Activated T-cell treated with anti-CD3 and anti-CD28 coated beads, Interleukin-2, amount 50 U/mL, for 4 hours (primary cell): ENCODE measurements around the gene DNASE2. TPM values are rescaled to one million over a fixed set of nuclear protein-coding genes. Genes with fewer than 3 reads are reported as not detected.
A peak's percentile ranks its signal among the peaks of the same experiment; 100 is the strongest.
"Not testable (repeated sequence)": the region's sequence is repeated elsewhere in the genome, so short reads cannot be mapped to it uniquely, and the experiment has no call there.

Experiments used
- ATAC-seq, 2 donors: fragments of 200-7000 bp; cut with Tn5 transposase; one replicate each; pipeline ENCODE4 v1.10.0; 2021
- DNase-seq: peaks from one replicate; pipeline ENCODE4 v3.0.0-alpha.2; 2020
- H3K27me3 Mint-ChIP-seq: one replicate; pipeline ENCODE4 v1.8.0; 2021; ENCODE audit warnings: low read depth, mixed read lengths
- H3K36me3 Mint-ChIP-seq: one replicate; pipeline ENCODE4 v1.8.0; 2022; ENCODE audit warnings: mixed read lengths; ENCODE audit not compliant: insufficient read depth
- H3K4me1 Mint-ChIP-seq: one replicate; pipeline ENCODE4 v1.8.0; 2021; ENCODE audit warnings: low read depth, mixed read lengths
- H3K4me3 Mint-ChIP-seq: one replicate; pipeline ENCODE4 v1.8.0; 2021; ENCODE audit warnings: mild to moderate bottlenecking, moderate library complexity, mixed read lengths
- H3K9me3 Mint-ChIP-seq: one replicate; pipeline ENCODE4 v1.8.0; 2021; ENCODE audit warnings: mixed read lengths
- total RNA-seq, 3 donors: library from RNA; stranded (reverse); gene quantifications; one replicate each; pipeline ENCODE4 v1.2.1, GENCODE V29; 2021

Gene DNASE2
- total RNA-seq, 3 donors from 2014 or later, result 14.3 to 19.5 (median 15.9) TPM

DNA sequence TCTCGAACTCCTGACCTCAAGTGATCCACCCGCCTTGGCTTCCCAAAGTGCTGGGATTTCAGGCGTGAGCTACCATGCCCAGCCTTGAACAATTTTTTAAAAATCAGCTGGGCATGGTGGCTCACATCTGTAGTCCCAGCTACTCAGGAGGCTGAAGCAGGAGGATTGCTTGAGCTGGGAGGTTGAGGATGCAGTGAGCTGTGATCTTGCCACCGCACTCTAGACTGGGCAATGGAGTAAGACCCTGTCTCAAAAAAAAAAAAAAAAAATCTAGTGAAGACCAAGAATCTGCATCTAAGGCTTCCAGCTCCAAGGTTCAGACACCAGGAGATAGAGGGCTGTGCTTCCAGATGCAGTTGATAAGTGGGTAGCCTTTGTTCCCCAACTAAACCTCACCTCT, 17.1 kb downstream of the DNASE2 start:
- Mint-ChIP-seq H3K36me3 (no peaks in the 10 kb centered on the region), H3K4me3 (no peak overlapping the region), H3K4me1 (peaks cover 7% of the 10 kb centered on the region), H3K9me3 (no peaks in the 10 kb centered on the region), H3K27me3 (peaks cover 11% of the 10 kb centered on the region)
- ATAC-seq (no peak), DNase-seq (no peak)

DNA sequence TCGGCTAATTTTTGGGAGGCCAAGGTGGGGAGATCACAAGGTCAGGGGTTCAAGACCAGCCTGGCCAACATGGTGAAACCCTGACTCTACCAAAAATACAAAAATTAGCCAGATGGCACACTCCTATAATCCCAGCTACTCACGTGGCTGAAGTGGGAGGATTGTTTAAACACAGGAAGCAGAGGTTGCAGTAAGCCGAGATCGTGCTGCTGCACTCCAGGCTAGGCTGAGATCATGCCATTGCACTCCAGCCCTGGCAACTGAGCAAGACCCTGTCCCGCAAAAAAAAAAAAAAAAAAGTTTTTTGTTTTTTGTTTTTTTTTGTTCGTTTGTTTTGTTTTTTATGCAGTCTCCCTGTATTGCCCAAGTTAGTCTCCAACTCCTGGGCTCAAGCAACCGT, 21.7 kb downstream of the DNASE2 start:
- peaks cover 5% of the 10 kb centered on the region for H3K9me3 Mint-ChIP-seq
- no peak for ATAC-seq
- H3K36me3 Mint-ChIP-seq, result no peaks in the 10 kb centered on the region

DNA sequence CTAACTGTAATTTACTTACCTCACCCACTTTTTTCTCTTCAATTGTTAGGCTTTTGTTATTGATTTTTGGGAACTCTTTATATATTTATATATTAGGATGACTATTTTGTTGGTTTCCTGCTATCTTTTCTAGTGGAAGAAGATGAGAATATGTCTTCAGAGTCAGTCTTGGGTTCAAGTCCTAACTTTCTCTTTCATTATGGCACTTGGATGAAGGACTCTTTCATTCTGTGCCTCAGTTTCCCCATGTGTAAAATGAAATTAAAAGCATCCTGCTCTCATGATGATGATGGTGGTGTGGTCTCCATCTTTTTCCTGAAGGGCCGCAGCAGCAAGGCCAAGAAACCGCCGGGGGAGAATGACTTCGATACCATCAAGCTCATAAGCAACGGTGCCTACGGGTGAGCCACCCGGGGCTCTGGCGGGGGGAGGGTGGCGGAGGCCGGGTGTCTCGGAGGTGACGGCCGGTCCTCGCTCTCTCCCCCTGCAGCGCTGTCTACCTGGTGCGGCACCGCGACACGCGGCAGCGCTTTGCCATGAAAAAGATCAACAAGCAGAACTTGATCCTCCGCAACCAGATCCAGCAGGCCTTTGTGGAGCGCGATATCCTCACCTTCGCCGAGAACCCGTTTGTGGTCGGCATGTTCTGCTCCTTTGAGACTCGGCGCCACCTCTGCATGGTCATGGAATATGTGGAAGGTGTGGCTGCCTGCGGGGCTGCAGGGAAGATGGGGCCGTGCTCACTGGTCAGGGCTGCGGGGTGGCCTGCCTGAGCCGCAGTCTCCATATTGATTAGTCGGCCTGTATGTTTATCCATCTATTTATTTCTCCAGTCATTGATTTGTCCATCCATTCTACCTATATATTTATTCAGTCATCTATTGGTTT, 23.0 kb downstream of the DNASE2 start:
- no peak overlapping the region for H3K4me3 Mint-ChIP-seq

More for the DNA sequence above, 21.7 kb downstream of the DNASE2 start:
- Mint-ChIP-seq H3K27me3 (no peaks in the 10 kb centered on the region), H3K4me3 (no peak overlapping the region), H3K4me1 (no peaks in the 10 kb centered on the region)
- no peak for DNase-seq

DNA sequence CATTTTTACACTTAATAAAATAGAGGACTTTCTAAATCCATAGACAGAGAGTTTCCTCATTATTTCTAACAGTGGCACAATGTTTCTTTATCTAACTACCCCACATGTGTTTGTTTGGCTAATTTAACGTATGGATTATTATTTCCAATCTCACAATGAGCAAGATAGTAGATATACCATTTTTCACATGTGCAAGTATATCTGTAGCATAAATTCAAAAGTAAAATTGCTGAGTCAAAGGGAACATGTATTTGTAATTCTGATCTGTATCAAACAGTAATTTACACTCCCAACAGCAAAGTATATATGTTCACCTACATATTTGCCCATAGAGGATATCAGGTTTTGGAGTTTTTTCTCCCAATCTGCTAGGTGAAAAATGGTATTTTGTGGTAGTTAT, 24.6 kb downstream of the DNASE2 start:
- Mint-ChIP-seq H3K4me3 (no peak overlapping the region), H3K9me3 (peaks cover 5% of the 10 kb centered on the region), H3K4me1 (no peaks in the 10 kb centered on the region), H3K27me3 (peaks cover 7% of the 10 kb centered on the region), H3K36me3 (no peaks in the 10 kb centered on the region)
- ATAC-seq, result no peak
- no peak for DNase-seq

More for the DNA sequence above, 23.0 kb downstream of the DNASE2 start:
- Mint-ChIP-seq H3K9me3 (peaks cover 5% of the 10 kb centered on the region), H3K36me3 (no peaks in the 10 kb centered on the region), H3K27me3 (peaks cover 4% of the 10 kb centered on the region), H3K4me1 (no peaks in the 10 kb centered on the region)
- ATAC-seq (no peak), DNase-seq (no peak)

DNA sequence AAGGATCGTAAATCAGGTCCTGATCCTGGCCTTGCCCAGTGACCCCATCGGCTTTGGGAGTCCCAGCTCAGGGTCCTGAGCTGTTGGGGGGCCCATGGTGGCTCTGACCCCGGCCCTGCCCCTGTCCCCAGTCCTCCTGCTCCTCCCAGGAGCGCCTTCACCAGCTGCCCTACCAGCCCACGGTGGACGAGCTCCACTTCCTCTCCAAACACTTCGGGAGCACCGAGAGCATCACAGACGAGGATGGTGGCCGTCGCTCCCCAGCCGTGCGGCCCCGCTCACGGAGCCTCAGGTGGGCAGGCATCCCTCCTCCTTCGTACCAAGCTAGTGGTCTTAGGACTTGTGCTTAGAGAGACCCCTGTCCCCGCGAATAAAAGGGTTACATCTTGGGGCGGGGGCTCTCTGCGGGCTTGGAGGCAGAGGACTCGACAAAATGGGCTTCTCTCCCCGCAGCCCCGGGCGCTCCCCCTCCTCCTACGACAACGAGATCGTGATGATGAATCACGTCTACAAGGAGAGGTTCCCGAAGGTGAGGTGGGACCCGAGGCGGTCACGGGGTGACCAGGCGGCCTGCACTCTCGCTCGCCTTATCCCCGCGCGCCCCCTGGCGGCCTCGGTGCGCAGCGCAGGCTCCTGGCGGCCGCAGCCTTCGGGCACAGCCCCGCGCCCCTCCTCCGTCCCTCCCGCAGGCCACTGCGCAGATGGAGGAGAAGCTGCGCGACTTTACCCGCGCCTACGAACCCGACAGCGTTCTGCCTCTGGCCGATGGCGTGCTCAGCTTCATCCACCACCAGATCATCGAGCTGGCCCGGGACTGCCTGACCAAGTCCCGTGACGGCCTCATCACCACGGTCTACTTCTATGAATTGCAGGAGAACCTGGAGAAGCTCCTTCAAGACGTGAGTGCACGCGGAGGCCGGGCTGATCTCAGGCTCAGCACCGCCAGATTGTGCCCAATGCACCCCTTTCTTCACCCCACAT, 33.8 kb downstream of the DNASE2 start:
- H3K27me3 Mint-ChIP-seq, result peaks cover 42% of the 10 kb centered on the region
- H3K9me3 Mint-ChIP-seq, result no peaks in the 10 kb centered on the region
- peak overlapping the region; percentile 37 for H3K4me3 Mint-ChIP-seq
- DNase-seq (peak; percentile 84), ATAC-seq (peak; percentile 96 to 97)
- no peaks in the 10 kb centered on the region for H3K36me3 Mint-ChIP-seq
- peaks cover 8% of the 10 kb centered on the region for H3K4me1 Mint-ChIP-seq

DNA sequence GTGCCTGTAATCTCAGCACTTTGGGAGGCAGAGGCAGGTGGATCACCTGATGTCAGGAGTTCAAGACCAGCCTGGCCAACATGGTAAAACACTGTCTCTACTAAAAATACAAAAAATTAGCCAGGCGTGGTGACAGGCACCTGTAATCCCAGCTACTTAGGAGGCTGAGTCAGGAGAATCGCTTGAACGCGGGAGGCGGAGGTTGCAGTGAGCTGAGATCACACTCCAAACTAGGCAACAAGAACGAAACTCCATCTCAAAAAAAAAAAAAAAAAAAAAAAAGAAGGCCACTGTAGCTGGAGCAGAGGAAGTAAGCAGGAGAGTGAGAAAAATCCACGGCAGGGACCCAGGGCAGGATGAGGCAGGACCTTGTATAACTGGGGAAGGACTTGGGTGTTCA, 34.6 kb downstream of the DNASE2 start:
- not testable (repeated sequence) for H3K9me3 Mint-ChIP-seq, ATAC-seq, H3K4me1 Mint-ChIP-seq, H3K4me3 Mint-ChIP-seq, H3K36me3 Mint-ChIP-seq, DNase-seq
- peaks cover 46% of the 10 kb centered on the region for H3K27me3 Mint-ChIP-seq

DNA sequence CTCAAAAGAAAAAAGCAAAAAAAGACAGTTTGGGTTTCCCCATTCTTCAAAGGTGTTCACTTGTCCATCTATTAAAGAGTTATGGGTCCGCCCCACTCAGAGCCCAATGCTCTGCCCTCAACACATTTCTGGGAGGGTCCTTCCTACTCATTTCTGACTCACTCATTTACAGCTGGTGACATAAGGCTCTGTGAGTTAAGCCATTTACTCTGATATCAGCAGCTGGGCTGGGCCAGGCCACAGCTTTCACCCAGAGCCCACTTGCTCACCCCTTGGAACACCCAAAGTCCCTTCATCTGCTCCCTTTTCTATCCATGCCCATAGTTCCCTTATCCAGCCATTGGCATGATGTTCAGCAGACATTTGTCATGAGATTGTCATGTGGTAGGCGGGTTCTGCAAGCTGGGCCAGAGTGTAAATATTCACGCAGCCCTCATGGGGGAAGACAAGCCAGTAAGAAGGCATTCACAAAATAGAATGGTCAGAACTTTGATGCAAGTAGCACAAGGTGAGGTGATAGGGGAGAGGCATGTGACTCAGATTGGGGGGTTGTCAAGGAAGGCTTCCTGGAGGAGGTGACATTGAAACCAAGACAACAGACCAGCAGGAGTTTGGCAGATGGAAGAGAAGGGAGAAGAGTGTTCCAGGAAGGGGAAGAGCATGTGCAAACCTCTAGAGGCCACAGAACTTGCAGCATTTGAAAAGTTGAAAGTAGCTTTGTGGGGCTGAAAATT, 37.1 kb downstream of the DNASE2 start:
- no peak for DNase-seq
- Mint-ChIP-seq H3K4me3 (no peak overlapping the region), H3K4me1 (peaks cover 23% of the 10 kb centered on the region), H3K9me3 (no peaks in the 10 kb centered on the region), H3K27me3 (peaks cover 69% of the 10 kb centered on the region), H3K36me3 (no peaks in the 10 kb centered on the region)
- ATAC-seq, result no peak

DNA sequence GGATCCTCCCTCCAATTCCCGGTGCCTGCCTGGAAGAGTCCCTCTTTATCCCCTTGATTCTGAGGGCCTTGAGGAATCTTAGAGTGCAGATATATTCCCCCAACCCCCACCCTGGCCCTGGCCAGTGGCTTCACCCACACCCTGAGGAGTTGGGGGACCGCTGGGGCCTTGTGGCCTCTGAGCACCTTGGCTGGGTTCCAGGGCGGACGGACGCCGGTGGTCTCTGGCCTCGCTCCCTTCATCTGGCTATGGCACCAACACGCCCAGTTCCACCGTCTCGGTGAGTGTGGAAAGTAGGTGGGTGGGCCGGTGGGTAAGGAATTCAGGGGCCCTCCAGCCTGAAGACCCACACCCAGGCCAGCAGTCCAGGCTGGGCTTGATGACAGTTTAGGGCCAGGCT, 37.9 kb downstream of the DNASE2 start:
- peaks cover 71% of the 10 kb centered on the region for H3K27me3 Mint-ChIP-seq
- ATAC-seq, result no peak
- no peaks in the 10 kb centered on the region for H3K36me3 Mint-ChIP-seq
- H3K4me3 Mint-ChIP-seq, result no peak overlapping the region
- no peak for DNase-seq
- H3K4me1 Mint-ChIP-seq, result peaks cover 26% of the 10 kb centered on the region
- no peaks in the 10 kb centered on the region for H3K9me3 Mint-ChIP-seq

DNA sequence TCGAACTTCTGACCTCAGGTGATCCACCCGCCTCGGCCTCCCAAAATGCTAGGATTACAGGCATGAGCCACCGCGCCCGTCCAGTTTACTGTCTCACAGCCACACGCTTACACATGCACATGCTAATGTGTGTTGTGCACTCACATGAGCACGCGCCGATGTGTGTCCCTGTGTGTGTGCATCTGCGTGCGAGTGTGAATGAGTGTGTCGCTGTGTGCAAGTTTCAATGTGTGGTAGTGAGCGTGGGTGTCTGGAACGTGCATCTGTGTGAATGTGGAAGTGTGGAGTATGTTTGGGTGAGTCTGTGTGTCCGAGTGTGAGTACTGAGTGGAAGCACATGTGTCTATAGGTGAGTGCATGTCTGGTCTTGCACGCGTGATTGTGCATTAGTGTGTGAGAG, 38.7 kb downstream of the DNASE2 start:
- H3K27me3 Mint-ChIP-seq, result peaks cover 71% of the 10 kb centered on the region
- no peak for ATAC-seq
- H3K9me3 Mint-ChIP-seq, result no peaks in the 10 kb centered on the region
- H3K36me3 Mint-ChIP-seq, result no peaks in the 10 kb centered on the region
- H3K4me1 Mint-ChIP-seq, result peaks cover 25% of the 10 kb centered on the region
- DNase-seq, result no peak
- no peak overlapping the region for H3K4me3 Mint-ChIP-seq

DNA sequence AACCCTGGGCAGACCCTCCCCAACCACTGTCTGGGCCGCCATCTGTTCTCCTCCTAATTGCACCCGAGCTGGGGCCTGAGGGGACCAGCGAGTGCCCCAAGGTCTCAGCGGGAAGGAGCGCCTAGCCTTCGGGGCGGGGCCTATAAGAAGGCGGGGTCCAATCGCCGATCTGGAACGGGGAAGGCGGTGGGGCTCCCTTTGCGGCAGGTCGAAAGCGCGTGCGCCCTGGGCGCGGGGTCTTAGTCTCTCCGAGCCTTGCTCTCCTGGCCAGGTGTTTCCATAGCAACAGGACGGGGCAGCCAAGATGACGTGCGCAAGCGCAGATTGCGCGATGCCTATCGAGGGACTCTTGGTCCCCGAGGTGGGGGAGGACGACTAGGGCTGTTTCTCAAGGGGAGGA, 40.2 kb downstream of the DNASE2 start:
- Mint-ChIP-seq H3K9me3 (no peaks in the 10 kb centered on the region), H3K4me3 (no peak overlapping the region), H3K4me1 (peaks cover 24% of the 10 kb centered on the region), H3K27me3 (peaks cover 75% of the 10 kb centered on the region), H3K36me3 (no peaks in the 10 kb centered on the region)
- DNase-seq, result no peak
- ATAC-seq, result no peak

DNA sequence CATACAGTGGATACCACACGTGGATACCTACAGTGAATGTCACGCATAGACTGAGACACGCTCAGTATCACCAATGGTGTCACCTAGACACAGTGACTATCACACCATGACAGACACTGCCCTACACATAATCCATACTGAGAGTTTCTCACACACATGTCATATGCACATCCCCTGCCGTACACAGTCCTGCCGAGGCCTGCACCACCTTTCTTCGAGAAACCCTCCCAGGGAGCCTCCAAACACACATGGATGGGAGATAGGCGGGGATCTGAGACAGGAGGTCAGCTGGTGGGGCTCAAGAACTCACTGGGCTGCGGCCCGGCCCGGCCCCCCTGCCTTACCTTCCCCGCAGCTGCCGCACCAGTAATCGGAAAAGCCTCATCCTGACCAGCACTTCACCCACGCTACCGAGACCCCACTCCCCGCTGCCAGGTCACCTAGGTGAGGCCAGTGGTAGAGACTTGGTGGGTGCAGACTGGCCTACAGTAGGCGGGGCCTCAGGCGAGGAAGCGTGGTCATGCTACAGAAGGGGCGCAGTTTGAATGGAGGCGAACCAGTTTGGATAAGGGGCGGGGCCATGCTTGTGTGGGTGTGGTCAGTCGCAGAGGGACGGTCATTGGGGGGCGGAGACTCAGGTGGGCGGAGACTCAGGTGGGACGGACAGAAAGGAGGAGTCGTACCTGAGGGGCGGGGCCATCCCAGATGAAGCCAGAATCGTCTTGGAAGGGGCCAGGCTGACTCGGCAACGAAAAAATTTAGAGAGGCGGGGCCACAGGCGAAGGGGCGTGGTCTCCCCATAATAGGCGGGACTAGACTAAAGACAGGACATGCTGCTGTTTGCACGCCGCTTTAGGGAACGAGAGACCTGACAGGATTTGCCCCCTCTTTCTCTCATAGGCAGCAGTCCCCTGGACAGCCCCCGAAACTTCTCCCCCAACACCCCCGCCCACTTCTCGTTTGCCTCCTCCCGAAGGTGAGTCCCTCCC, 40.9 kb downstream of the DNASE2 start:
- Mint-ChIP-seq H3K4me3 (no peak overlapping the region), H3K36me3 (no peaks in the 10 kb centered on the region), H3K9me3 (no peaks in the 10 kb centered on the region), H3K4me1 (peaks cover 24% of the 10 kb centered on the region), H3K27me3 (peaks cover 80% of the 10 kb centered on the region)
- DNase-seq (no peak), ATAC-seq (peak; percentile 16)

DNA sequence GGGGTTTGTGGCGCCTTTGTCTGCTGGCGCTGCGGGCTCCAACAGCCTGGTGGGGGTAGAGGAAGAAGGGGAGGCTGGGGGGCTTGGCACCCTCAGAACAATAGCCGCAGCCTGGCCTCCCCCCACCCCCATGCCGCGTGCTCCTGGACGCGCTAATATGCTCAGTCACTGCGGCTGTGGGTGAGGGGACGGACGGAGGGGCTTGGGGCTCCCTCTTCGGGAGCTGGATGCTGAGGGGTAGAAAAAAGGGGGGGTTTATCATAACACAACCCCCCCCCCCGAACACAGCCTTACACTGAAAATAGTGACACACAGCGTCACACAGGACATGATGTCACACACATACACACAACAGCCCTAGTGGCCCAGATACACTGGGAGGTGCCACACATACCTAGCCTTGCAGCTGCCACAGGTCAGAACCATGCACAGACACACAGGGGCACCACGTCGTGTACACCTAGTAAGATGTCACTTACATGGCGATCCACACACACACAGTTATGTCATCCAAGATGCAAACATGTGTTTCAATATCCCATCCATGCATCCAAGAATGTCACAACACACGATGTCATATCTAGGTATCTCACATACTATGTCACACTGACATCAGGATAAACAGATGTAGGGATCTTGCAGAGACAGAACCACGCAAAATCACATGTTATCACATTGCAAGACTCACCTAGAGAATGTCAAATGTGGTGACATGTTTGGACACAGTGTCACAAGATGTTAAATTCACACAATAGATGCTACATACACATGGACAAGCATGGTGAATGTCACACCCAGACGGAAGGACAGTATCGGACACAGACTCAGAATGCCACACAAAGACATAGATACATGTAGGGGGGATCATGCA, 42.1 kb downstream of the DNASE2 start:
- Mint-ChIP-seq H3K36me3 (no peaks in the 10 kb centered on the region), H3K4me1 (peaks cover 29% of the 10 kb centered on the region), H3K9me3 (no peaks in the 10 kb centered on the region), H3K4me3 (peak overlapping the region; percentile 48), H3K27me3 (peaks cover 83% of the 10 kb centered on the region)
- DNase-seq, result no peak
- peak; percentile 31 to 33 for ATAC-seq
